ENCODE measurements around the gene TUT7. TPM values are rescaled to one million over a fixed set of nuclear protein-coding genes. Genes with fewer than 3 reads are reported as not detected.

Gene TUT7
- total RNA-seq, 1 experiment from 2014 or later, result 17.2 TPM

- H3K4me1 ChIP-seq, result no peaks in the 10 kb centered on the region
- H3K4me1 Mint-ChIP-seq (ENCODE audit: low read depth, unreplicated experiment), result no peaks in the 10 kb centered on the region
- peaks cover 31% of the 10 kb centered on the region for H3K9me3 Mint-ChIP-seq (ENCODE audit: unreplicated experiment)
- ChIA-PET CTCF (no interaction called here), POLR2A (no interaction called here)
- H3K9me3 ChIP-seq, result no peaks in the 10 kb centered on the region
- no peak for DNase-seq
- no peak for TF ChIP-seq CTCF (IDR thresholded peaks at IDR 0.05; ENCODE audit: insufficient read depth in 1 of 2, low read depth in 1 of 2, low read length in 1 of 2, severe bottlenecking in 1 of 2, unreplicated experiment in 1 of 2)
- H3K27me3 Mint-ChIP-seq (ENCODE audit: insufficient read depth, unreplicated experiment), result peaks cover 2% of the 10 kb centered on the region
- no peaks in the 10 kb centered on the region for H3K36me3 ChIP-seq (ENCODE audit: control insufficient read depth, insufficient read depth, low read length)
- no peaks in the 10 kb centered on the region for H3K36me3 Mint-ChIP-seq (ENCODE audit: insufficient read depth, unreplicated experiment)
- H3K4me3 ChIP-seq (ENCODE audit: low read depth, low read length), result no peak overlapping the region
- no TSS peak for BruUV-seq (replicated peaks)
- H3K27ac Mint-ChIP-seq (ENCODE audit: unreplicated experiment), result no peak overlapping the region
- no peaks in the 10 kb centered on the region for H3K27me3 ChIP-seq (replicated peaks; ENCODE audit: control insufficient read depth, insufficient read depth, low read length)
- no peak overlapping the region for H3K4me3 Mint-ChIP-seq (ENCODE audit: unreplicated experiment)
- intact Hi-C loops (cut with micrococcal nuclease; ENCODE audit: unreplicated experiment), result no loop called here
Observed at GRCh38 chr9:86369810-86370209, 15.6 kb upstream of the TUT7 start.

- TF ChIP-seq CTCF (IDR thresholded peaks at IDR 0.05; ENCODE audit: insufficient read depth in 1 of 2, low read depth in 1 of 2, low read length in 1 of 2, severe bottlenecking in 1 of 2, unreplicated experiment in 1 of 2), result no peak
- CTCF ChIA-PET, result no interaction called here
- Mint-ChIP-seq H3K36me3 (ENCODE audit: insufficient read depth, unreplicated experiment) (no peaks in the 10 kb centered on the region), H3K9me3 (ENCODE audit: unreplicated experiment) (peaks cover 23% of the 10 kb centered on the region), H3K4me1 (ENCODE audit: low read depth, unreplicated experiment) (no peaks in the 10 kb centered on the region), H3K27ac (ENCODE audit: unreplicated experiment) (no peak overlapping the region), H3K27me3 (ENCODE audit: insufficient read depth, unreplicated experiment) (peaks cover 2% of the 10 kb centered on the region), H3K4me3 (ENCODE audit: unreplicated experiment) (no peak overlapping the region)
- intact Hi-C loops (cut with micrococcal nuclease; ENCODE audit: unreplicated experiment), result no loop called here
- Histone ChIP-seq H3K4me3 (ENCODE audit: low read depth, low read length) (no peak overlapping the region), H3K36me3 (ENCODE audit: control insufficient read depth, insufficient read depth, low read length) (no peaks in the 10 kb centered on the region), H3K9me3 (no peaks in the 10 kb centered on the region), H3K4me1 (no peaks in the 10 kb centered on the region), H3K27me3 (replicated peaks; ENCODE audit: control insufficient read depth, insufficient read depth, low read length) (no peaks in the 10 kb centered on the region)
- POLR2A ChIA-PET, result no interaction called here
- DNase-seq, result no peak
- no TSS peak for BruUV-seq (replicated peaks)
Observed at GRCh38 chr9:86368871-86369521, 14.8 kb upstream of the TUT7 start.

- Histone ChIP-seq H3K9me3 (no peaks in the 10 kb centered on the region), H3K27me3 (replicated peaks; ENCODE audit: control insufficient read depth, insufficient read depth, low read length) (no peaks in the 10 kb centered on the region), H3K4me3 (ENCODE audit: low read depth, low read length) (no peak overlapping the region), H3K36me3 (ENCODE audit: control insufficient read depth, insufficient read depth, low read length) (no peaks in the 10 kb centered on the region), H3K4me1 (no peaks in the 10 kb centered on the region)
- TF ChIP-seq CTCF (IDR thresholded peaks at IDR 0.05; ENCODE audit: insufficient read depth in 1 of 2, low read depth in 1 of 2, low read length in 1 of 2, severe bottlenecking in 1 of 2, unreplicated experiment in 1 of 2), result no peak
- intact Hi-C loops (cut with micrococcal nuclease; ENCODE audit: unreplicated experiment), result no loop called here
- peaks cover 7% of the 10 kb centered on the region for H3K4me1 Mint-ChIP-seq (ENCODE audit: low read depth, unreplicated experiment)
- ChIA-PET POLR2A (no interaction called here), CTCF (interaction anchor here (0.7 kb wide), 1 partner anchor 1440 kb away, joined by 3 read pairs; no protein-coding TSS in a partner anchor)
- DNase-seq, result no peak
- H3K36me3 Mint-ChIP-seq (ENCODE audit: insufficient read depth, unreplicated experiment), result no peaks in the 10 kb centered on the region
- no peak overlapping the region for H3K27ac Mint-ChIP-seq (ENCODE audit: unreplicated experiment)
- H3K9me3 Mint-ChIP-seq (ENCODE audit: unreplicated experiment), result no peaks in the 10 kb centered on the region
- H3K27me3 Mint-ChIP-seq (ENCODE audit: insufficient read depth, unreplicated experiment), result no peaks in the 10 kb centered on the region
- no TSS peak for BruUV-seq (replicated peaks)
- no peak overlapping the region for H3K4me3 Mint-ChIP-seq (ENCODE audit: unreplicated experiment)
Observed at GRCh38 chr9:86361176-86361575, 7.0 kb upstream of the TUT7 start.

All from Caco-2 (cell line).